Mucosa of gallbladder (tissue), 1 donor: Measurements from ENCODE around the gene PRRC2B. TPM values are rescaled to one million over a fixed set of nuclear protein-coding genes. Genes with fewer than 3 reads are reported as not detected.

ENCODE experiments used
- DNase-seq: peaks from one replicate; pipeline ENCODE4 v3.0.0-alpha.2; 2020; ENCODE audit warnings: low spot score
- total RNA-seq: library from RNA; stranded (reverse); gene quantifications from one replicate; pipeline ENCODE4 v1.2.1, GENCODE V29; 2021
- donor health status: DM: no; HTN: no; CAD: no.

PRRC2B gene
- total RNA-seq, 1 donor from 2014 or later, result 261 TPM

- DNase-seq, result no peak
Measured at GRCh38 chr9:131407717-131408195, 13.9 kb downstream of the PRRC2B start.

- no peak for DNase-seq
Measured at GRCh38 chr9:131409458-131409992, 15.6 kb downstream of the PRRC2B start.

GRCh38 chr9:131410044-131410491 lies 16.2 kb downstream of the PRRC2B start:
- no peak for DNase-seq

GRCh38 chr9:131411719-131412681 lies 18.1 kb downstream of the PRRC2B start:
- DNase-seq, result no peak

- DNase-seq, result no peak
Measured at GRCh38 chr9:131416509-131416908, 22.6 kb downstream of the PRRC2B start.

GRCh38 chr9:131417264-131418142 lies 23.6 kb downstream of the PRRC2B start:
- no peak for DNase-seq

GRCh38 chr9:131418143-131419025 lies 24.5 kb downstream of the PRRC2B start:
- DNase-seq, result peak; percentile 63

- DNase-seq, result no peak
Measured at GRCh38 chr9:131419026-131419614, 25.2 kb downstream of the PRRC2B start.

- no peak for DNase-seq
Measured at GRCh38 chr9:131419716-131420115, 25.8 kb downstream of the PRRC2B start.

- no peak for DNase-seq
Measured at GRCh38 chr9:131420980-131421624, 27.2 kb downstream of the PRRC2B start.

- no peak for DNase-seq
Measured at GRCh38 chr9:131421691-131422090, 27.8 kb downstream of the PRRC2B start.

- DNase-seq, result peak; percentile 62
Measured at GRCh38 chr9:131422241-131422792, 28.4 kb downstream of the PRRC2B start.

GRCh38 chr9:131423171-131423581 lies 29.3 kb downstream of the PRRC2B start:
- peak; percentile 44 for DNase-seq

GRCh38 chr9:131426545-131426944 lies 32.7 kb downstream of the PRRC2B start:
- no peak for DNase-seq

- no peak for DNase-seq
Measured at GRCh38 chr9:131429121-131430012, 35.5 kb downstream of the PRRC2B start.

- no peak for DNase-seq
Measured at GRCh38 chr9:131432050-131432449, 38.2 kb downstream of the PRRC2B start.

GRCh38 chr9:131432597-131433301 lies 38.9 kb downstream of the PRRC2B start:
- DNase-seq, result no peak

GRCh38 chr9:131433302-131433854 lies 39.5 kb downstream of the PRRC2B start:
- DNase-seq, result no peak
